ENCODE results near the gene CD46.

The CD46 gene

GRCh38 chr1:207815466-207815865 is 63.6 kb downstream of the CD46 start:
- DNase-seq (ENCODE audit: low spot score) = peak; percentile 26

GRCh38 chr1:207815913-207816291 is 64.0 kb downstream of the CD46 start:
- peak; percentile 44 for DNase-seq (ENCODE audit: low spot score)

DNA sequence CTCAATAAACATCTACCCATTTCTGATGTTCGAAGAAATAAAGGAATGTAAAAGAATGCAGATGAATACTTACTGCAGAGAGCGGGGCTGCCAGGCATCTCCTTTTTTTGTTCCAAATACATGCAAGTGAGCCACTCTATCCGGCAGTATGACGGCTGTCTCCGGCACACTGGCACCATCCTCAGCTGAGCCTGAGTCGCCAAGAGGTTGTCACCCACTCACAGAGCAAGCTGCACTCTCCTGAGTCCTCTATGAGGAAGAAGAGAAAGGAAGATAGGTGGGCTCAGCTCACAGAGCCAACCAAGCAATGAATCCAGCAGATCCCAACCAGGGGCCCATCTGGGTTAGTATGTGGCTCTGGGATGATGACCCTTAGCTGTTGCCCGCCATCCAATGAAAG is 65.3 kb downstream of the CD46 start:
- DNase-seq (ENCODE audit: low spot score) = no peak

DNA sequence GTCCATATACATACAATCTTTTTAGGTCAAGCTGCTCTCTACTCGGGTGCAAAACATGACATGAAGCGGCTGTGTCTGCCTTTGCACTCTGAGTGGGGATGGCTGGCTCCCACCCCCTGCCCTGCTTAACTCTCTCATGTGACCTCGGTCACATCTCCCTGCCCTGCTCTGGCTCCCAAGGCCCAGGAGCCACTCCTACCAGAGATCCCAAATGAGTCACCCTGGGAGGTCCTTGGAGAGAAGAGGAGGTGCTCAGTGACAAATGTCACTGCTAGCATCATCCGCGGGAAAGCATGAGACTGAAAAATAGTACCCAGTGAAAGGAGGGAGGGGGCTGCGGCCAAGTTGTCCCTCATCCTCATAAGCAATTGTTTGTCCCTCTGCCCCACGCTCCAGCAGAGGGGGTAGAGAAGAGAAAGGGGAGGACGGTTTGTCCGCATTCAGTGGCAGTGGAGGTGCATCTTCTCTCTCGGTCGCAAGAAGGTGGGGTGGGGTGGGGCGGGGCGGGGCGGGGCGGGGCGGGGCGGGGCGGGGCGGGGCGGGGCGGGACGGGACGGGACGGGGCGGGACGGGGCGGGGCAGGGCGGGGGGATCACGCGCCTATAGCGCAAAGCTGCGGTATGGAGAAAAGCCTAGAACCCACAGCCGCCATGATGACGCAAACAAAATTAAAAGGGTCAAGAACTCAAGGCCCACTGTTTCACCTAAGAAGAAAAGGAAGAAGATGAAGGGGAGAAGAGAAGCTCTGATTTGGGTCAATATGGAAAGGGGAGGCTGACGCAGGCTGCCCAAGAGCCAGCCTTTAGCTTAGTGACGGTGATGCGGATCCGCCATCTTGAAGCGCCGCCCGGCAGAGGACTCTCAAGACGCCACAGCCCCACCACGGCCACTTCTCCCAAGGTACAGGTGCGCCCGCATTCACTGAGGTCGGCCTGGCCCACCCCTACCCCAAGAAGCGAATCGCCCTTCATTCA is 66.2 kb downstream of the CD46 start:
- DNase-seq (ENCODE audit: low spot score) = no peak

- DNase-seq (ENCODE audit: low spot score) = peak; percentile 77
These were observed 67.2 kb downstream of the CD46 start for GRCh38 chr1:207818971-207819451.

DNA sequence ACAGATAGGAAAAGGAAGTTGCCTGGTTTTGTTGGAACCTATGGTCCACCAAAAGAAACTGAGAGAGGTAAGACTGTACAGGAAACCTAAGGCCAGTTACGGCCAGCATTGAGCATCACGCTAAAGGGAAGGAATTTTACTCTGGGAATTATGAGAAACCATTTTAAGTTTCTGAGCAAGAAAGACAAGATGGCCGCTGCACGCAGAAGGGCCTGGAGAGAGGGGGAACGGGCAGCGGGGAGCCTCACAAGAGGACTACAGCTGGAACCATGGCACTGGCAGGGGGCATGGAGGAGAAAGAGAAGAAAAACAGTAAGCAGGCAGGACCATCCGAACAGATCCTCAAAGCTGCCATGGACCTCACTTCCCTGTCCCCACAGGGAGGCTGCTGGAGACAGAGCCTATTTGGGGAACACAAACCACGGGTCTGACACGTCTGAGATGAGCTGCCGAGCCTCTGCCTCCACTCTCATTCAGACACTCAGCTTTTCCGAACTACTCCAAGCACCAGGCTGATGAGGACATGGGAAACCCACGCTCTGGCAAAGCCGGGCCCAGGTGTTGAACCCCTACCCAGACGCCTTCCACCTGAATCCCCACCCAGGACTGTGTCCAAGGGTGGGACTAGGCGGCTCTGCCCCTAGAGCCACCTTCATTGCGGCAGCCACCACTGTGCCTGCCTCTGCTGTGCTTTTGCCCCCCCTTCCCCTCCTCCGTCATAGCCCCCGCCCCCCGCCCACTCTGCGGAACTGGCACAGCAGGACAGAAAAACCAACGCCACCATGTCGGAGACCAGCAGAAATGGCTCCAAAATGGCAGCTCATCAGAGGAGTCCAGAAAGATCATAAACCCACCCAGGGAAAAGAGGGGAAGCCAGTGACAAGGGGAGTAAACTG is 69.0 kb downstream of the CD46 start:
- no peak for DNase-seq (ENCODE audit: low spot score)

GRCh38 chr1:207821464-207822045 is 69.7 kb downstream of the CD46 start:
- DNase-seq (ENCODE audit: low spot score) = no peak

DNA sequence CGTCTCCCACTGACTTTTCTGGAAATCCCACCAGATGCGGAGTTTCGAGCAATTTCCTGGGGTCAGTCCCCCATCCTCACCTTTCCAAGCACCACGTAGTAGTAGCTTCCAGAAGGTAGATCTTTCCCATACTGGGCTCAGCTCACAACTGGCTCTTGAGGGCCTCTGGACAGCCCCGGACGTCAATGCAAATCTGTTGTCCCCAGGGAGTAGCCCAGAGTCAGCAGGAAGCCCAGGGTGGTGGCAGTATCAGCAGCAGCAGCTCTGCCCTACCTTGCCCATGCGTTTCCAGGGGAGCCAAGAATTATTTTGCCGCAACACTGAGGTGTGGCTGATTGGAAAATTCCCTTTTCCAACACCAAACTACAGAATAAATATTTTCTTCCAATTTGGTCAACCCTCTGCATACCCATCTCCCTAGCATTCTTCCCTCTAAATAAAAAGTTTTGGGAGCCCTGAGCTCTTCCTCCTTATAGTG is 70.3 kb downstream of the CD46 start:
- DNase-seq (ENCODE audit: low spot score) = no peak

- DNase-seq (ENCODE audit: low spot score) = peak; percentile 88
These were observed 71.0 kb downstream of the CD46 start for GRCh38 chr1:207822602-207823451.

DNA sequence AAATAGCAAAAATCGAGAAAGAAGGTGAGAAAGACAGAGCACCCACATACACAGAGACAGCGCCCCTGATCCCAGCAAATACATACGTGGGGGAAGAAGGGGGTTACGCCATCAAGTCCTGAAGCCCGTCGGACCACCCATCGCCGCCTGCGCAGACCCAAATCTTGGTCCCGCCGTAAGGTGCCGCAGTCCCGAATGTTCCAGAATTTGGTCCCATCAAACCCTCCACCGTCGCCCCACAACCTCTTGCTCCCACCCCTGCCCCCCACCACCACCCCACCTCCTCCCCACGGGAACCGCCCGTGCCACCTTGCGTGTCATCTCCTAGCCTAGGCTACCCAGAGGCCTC is 71.7 kb downstream of the CD46 start:
- DNase-seq (ENCODE audit: low spot score) = no peak

GRCh38 chr1:207823880-207824566 is 72.2 kb downstream of the CD46 start:
- DNase-seq (ENCODE audit: low spot score) = peak; percentile 87

- no peak for DNase-seq (ENCODE audit: low spot score)
These were observed 73.0 kb downstream of the CD46 start for GRCh38 chr1:207824691-207825408.

DNA sequence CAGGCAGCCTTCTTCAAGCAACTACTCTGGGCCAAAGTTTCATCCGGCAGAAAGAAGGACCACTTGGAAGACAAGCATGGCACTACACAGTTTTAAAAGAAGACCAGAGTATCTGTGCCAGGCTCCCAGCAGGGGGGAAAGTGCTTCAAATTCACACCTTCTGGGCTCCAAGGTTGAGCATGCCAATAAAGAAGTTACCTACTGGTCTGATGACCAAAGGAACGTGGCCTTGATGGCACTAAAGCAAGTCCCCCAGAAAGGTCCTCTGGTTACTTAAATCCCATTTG is 73.5 kb downstream of the CD46 start:
- DNase-seq (ENCODE audit: low spot score) = no peak

- DNase-seq (ENCODE audit: low spot score) = no peak
These were observed 74.1 kb downstream of the CD46 start for GRCh38 chr1:207825719-207826556.

DNA sequence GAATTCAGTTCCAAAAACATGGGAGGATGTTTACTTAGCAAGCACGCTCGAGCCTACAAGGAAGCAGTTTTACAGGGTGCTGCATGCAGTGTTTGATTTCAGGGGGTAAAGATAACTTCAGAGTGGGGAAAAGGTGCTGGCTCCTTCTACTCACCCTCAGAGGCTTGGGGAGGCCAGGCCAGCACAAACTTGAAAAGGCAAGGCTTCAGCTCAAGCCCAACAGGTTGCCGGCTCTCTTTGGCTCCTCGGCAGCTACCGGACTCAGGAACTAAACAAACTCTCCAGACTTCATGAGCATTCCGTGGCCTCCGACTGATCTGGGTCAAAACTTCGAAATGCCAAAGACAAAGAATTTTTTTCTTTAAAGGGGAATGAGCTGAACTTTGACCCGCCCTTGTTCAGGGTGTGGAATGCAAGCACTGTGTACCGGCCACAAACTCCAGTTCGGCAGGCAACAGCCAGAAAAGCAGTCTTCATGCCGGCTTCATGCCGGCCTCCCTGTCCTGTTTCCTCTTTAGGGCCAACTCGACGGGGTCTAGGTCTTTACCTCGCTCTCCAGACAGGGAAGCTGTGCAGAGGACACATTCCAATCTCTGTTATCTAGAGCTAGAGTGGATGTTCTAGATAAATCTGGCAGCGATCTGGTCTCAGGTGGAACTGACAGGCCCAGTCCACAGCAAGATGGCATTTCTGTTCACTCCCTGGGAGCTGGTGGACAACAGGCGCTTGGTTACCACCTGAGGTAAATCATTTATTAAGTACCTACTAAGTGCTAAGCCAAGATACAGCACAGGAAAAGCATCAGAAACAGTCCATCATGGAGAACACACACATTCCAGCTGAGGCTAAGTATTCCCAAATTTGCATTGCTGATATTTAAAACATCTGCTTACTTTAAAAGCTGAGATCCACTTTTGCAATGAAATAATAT is 75.0 kb downstream of the CD46 start:
- DNase-seq (ENCODE audit: low spot score) = no peak

GRCh38 chr1:207827488-207827830 is 75.6 kb downstream of the CD46 start:
- DNase-seq (ENCODE audit: low spot score) = no peak

GRCh38 chr1:207828046-207828445 is 76.2 kb downstream of the CD46 start:
- DNase-seq (ENCODE audit: low spot score) = no peak

GRCh38 chr1:207828485-207829158 is 76.8 kb downstream of the CD46 start:
- peak; percentile 87 for DNase-seq (ENCODE audit: low spot score)

All from AG20443 (cell line).